Measurements from ENCODE around the gene KIF13A.

The KIF13A gene

GRCh38 chr6:17866876-17867444 is 120.5 kb downstream of the KIF13A start:
- no peak overlapping the region for H3K4me3 ChIP-seq (replicated peaks; ENCODE audit: insufficient read depth, low read length)
- TF ChIP-seq CTCF (IDR thresholded peaks at IDR 0.05; ENCODE audit: insufficient read depth, low read length) (no peak), SPI1 (IDR thresholded peaks at IDR 0.05; ENCODE audit: borderline replicate concordance, low read depth) (no peak), GABPA (IDR thresholded peaks at IDR 0.05; ENCODE audit: low read depth) (no peak), POLR2AphosphoS5 (IDR thresholded peaks at IDR 0.05; ENCODE audit: low read depth) (no peak)
- H3K27me3 ChIP-seq (ENCODE audit: insufficient read depth, poor library complexity, severe bottlenecking) = no peaks in the 10 kb centered on the region
- H3K27ac ChIP-seq (replicated peaks) = no peak overlapping the region
- no peak for DNase-seq (ENCODE audit: low read depth in 1 of 2, low spot score in 1 of 2)

GRCh38 chr6:17865798-17866725 is 121.4 kb downstream of the KIF13A start:
- no peak for DNase-seq (ENCODE audit: low read depth in 1 of 2, low spot score in 1 of 2)
- Histone ChIP-seq H3K27ac (replicated peaks) (no peak overlapping the region), H3K4me3 (replicated peaks; ENCODE audit: insufficient read depth, low read length) (no peak overlapping the region), H3K27me3 (ENCODE audit: insufficient read depth, poor library complexity, severe bottlenecking) (no peaks in the 10 kb centered on the region)
- TF ChIP-seq SPI1 (IDR thresholded peaks at IDR 0.05; ENCODE audit: borderline replicate concordance, low read depth) (no peak), REST (IDR thresholded peaks at IDR 0.05; ENCODE audit: insufficient replicate concordance, low read depth) (no peak), GABPA (IDR thresholded peaks at IDR 0.05; ENCODE audit: low read depth) (no peak), CTCF (IDR thresholded peaks at IDR 0.05; ENCODE audit: insufficient read depth, low read length) (no peak), POLR2AphosphoS5 (IDR thresholded peaks at IDR 0.05; ENCODE audit: low read depth) (no peak)

GRCh38 chr6:17865243-17865642 is 122.2 kb downstream of the KIF13A start:
- Histone ChIP-seq H3K27me3 (ENCODE audit: insufficient read depth, poor library complexity, severe bottlenecking) (no peaks in the 10 kb centered on the region), H3K27ac (replicated peaks) (no peak overlapping the region), H3K4me3 (replicated peaks; ENCODE audit: insufficient read depth, low read length) (no peak overlapping the region)
- TF ChIP-seq GABPA (IDR thresholded peaks at IDR 0.05; ENCODE audit: low read depth) = no peak
- DNase-seq (ENCODE audit: low read depth in 1 of 2, low spot score in 1 of 2) = no peak

GRCh38 chr6:17863901-17864754 is 123.3 kb downstream of the KIF13A start:
- TF ChIP-seq CTCF (IDR thresholded peaks at IDR 0.05; ENCODE audit: insufficient read depth, low read length) (no peak), GABPA (IDR thresholded peaks at IDR 0.05; ENCODE audit: low read depth) (no peak), SPI1 (IDR thresholded peaks at IDR 0.05; ENCODE audit: borderline replicate concordance, low read depth) (no peak), POLR2AphosphoS5 (IDR thresholded peaks at IDR 0.05; ENCODE audit: low read depth) (no peak), REST (IDR thresholded peaks at IDR 0.05; ENCODE audit: insufficient replicate concordance, low read depth) (no peak)
- Histone ChIP-seq H3K4me3 (replicated peaks; ENCODE audit: insufficient read depth, low read length) (no peak overlapping the region), H3K27ac (replicated peaks) (no peak overlapping the region), H3K27me3 (ENCODE audit: insufficient read depth, poor library complexity, severe bottlenecking) (no peaks in the 10 kb centered on the region)
- no peak for DNase-seq (ENCODE audit: low read depth in 1 of 2, low spot score in 1 of 2)

Data from HL-60 (cell line).